Measurements from ENCODE around the gene ITGB1BP1. TPM values are rescaled to one million over a fixed set of nuclear protein-coding genes. Genes with fewer than 3 reads are reported as not detected.

ITGB1BP1 gene
- total RNA-seq, 1 donor, result 30.8 TPM

DNA sequence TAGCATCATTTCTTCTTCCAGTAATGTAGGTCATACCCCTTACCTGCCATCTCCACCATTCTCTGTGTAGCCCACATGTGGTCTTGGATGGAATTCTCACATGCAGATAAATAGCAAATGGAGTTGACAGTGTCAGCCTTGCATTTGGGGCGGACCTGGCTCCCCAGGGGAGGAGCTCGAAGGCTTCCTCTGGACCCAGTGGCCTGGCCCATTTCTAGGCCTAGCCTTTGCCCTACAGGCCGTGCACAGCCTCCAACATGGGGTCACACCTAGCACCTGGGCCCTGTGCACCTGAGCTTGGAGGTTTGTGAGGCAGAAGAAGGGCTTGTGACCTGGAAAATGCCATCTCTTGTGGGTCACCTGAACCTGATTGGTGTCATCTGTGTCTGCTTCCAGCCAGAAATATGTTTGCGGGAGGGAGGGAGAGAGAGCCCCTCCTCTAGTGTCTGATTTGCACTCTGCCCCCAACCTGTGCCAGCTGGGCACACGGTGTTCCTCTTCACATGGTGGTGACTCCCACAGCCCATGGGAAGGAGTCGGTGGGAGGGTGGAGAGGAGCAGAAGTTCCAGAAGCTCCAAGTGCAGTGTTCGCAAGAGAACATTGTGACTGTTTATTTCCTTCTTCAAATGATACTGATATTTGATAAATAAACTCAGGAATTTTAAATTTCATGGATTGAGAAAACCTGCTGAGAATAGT is 33.0 kb downstream of the ITGB1BP1 start:
- TF ChIP-seq, protein P1, sequence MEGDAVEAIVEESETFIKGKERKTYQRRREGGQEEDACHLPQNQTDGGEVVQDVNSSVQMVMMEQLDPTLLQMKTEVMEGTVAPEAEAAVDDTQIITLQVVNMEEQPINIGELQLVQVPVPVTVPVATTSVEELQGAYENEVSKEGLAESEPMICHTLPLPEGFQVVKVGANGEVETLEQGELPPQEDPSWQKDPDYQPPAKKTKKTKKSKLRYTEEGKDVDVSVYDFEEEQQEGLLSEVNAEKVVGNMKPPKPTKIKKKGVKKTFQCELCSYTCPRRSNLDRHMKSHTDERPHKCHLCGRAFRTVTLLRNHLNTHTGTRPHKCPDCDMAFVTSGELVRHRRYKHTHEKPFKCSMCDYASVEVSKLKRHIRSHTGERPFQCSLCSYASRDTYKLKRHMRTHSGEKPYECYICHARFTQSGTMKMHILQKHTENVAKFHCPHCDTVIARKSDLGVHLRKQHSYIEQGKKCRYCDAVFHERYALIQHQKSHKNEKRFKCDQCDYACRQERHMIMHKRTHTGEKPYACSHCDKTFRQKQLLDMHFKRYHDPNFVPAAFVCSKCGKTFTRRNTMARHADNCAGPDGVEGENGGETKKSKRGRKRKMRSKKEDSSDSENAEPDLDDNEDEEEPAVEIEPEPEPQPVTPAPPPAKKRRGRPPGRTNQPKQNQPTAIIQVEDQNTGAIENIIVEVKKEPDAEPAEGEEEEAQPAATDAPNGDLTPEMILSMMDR (IDR thresholded peaks at IDR 0.05; ENCODE audit: extremely low read depth, low read depth, low read length), result no peak
- Histone ChIP-seq H3K4me3 (ENCODE audit: insufficient read depth, low read length) (no peak overlapping the region), H4K20me1 (ENCODE audit: insufficient read depth, low read length) (no peaks in the 10 kb centered on the region), H3K4me2 (ENCODE audit: insufficient read depth, low read length) (no peak overlapping the region), H3K36me3 (ENCODE audit: insufficient read depth, low read length) (peaks cover 75% of the 10 kb centered on the region), H3K27ac (ENCODE audit: low read depth, low read length) (no peak overlapping the region), H3K27me3 (ENCODE audit: insufficient read depth, low read length) (no peaks in the 10 kb centered on the region), H3K4me1 (ENCODE audit: insufficient read depth, low read length) (no peaks in the 10 kb centered on the region), H3K9me3 (ENCODE audit: low read depth, low read length) (no peaks in the 10 kb centered on the region), H2AFZ (ENCODE audit: low read length) (no peak overlapping the region), H3K79me2 (ENCODE audit: insufficient read depth, low read length) (no peaks in the 10 kb centered on the region)
- DNase-seq (ENCODE audit: insufficient read length, low spot score, missing footprints), result peak; percentile 22

DNA sequence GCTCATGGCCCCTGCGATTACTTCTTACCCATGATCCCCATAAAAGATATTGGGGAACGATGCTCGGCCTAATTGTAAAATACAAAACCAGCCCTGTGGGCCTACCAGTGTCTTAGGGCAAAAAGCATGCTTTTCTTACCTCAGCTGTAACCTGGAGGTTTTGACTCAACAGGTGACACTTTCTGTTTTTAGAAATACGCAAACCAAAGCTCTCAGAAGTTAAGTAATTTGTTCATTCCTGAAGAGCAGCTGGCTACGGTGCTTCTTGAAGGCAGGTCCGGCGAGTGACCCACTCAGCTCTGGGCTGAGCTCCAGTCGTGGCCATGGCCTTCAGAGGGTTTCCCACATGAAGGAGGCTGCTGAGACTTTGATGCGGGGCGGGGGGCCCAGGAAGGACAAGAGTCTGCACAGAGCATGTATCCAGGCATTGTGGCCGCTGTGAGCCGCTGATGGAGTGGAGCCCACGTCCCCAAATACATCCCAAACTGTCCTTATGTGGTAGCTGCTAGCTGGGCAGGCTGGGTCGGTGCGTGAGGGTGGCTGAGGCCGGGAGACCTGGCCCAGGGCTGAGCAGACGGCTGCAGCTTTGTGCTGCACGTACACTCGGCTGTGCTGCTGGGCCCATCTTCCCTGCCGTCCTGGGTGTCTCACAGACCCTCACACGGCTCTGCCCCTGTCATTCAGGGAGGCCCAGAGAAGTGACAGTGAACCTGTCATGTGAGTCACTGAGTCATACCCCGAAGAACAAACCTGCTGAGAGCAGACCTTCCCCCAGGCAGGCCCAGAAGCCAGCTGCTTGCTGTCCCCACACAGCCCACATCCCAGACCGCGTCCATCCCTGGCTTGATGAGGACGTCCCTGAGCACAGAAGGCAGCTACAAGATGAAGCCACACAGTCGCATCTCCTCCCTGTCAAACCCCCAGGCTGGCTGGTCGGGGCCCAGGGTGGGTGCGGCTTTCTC is 34.1 kb downstream of the ITGB1BP1 start:
- Histone ChIP-seq H3K36me3 (ENCODE audit: insufficient read depth, low read length) (peaks cover 77% of the 10 kb centered on the region), H4K20me1 (ENCODE audit: insufficient read depth, low read length) (no peaks in the 10 kb centered on the region), H3K9me3 (ENCODE audit: low read depth, low read length) (no peaks in the 10 kb centered on the region), H3K27me3 (ENCODE audit: insufficient read depth, low read length) (no peaks in the 10 kb centered on the region), H3K4me2 (ENCODE audit: insufficient read depth, low read length) (no peak overlapping the region), H3K4me1 (ENCODE audit: insufficient read depth, low read length) (no peaks in the 10 kb centered on the region), H2AFZ (ENCODE audit: low read length) (no peak overlapping the region), H3K79me2 (ENCODE audit: insufficient read depth, low read length) (no peaks in the 10 kb centered on the region), H3K27ac (ENCODE audit: low read depth, low read length) (no peak overlapping the region), H3K4me3 (ENCODE audit: insufficient read depth, low read length) (no peak overlapping the region)
- TF ChIP-seq, protein P1 (IDR thresholded peaks at IDR 0.05; ENCODE audit: extremely low read depth, low read depth, low read length), result no peak
- DNase-seq (ENCODE audit: insufficient read length, low spot score, missing footprints), result peak; percentile 74

DNA sequence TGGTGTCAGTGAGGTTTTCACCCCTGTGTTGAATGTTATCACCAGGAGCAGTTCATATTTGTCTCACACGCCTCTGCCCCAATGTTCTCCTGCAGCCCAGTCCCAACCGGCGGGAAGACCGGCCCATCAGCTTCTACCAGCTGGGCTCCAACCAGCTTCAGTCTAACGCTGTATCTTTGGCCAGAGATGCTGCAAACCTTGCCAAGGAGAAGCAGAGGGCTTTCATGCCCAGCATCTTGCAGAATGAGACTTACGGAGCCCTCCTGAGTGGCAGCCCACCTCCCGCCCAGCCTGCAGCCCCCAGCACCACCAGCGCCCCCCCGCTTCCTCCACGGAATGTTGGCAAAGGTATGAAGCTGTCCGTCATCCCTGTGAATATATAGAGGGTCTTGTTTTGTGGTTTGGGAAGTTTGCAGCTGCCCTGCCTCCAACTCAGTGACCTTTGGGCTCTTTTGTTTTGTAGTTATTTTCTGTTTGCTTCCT is 35.1 kb downstream of the ITGB1BP1 start:
- peak; percentile 22 for DNase-seq (ENCODE audit: insufficient read length, low spot score, missing footprints)
- no peaks in the 10 kb centered on the region for H3K79me2 ChIP-seq (ENCODE audit: insufficient read depth, low read length)
- TF ChIP-seq, protein P1 (IDR thresholded peaks at IDR 0.05; ENCODE audit: extremely low read depth, low read depth, low read length), result no peak

GRCh38 chr2:9385841-9386240 is 37.5 kb downstream of the ITGB1BP1 start:
- no peak for DNase-seq (ENCODE audit: insufficient read length, low spot score, missing footprints)
- Histone ChIP-seq H3K9me3 (ENCODE audit: low read depth, low read length) (no peaks in the 10 kb centered on the region), H3K4me3 (ENCODE audit: insufficient read depth, low read length) (no peak overlapping the region), H2AFZ (ENCODE audit: low read length) (no peak overlapping the region), H3K4me2 (ENCODE audit: insufficient read depth, low read length) (no peak overlapping the region), H3K27me3 (ENCODE audit: insufficient read depth, low read length) (no peaks in the 10 kb centered on the region), H3K4me1 (ENCODE audit: insufficient read depth, low read length) (peaks cover 14% of the 10 kb centered on the region), H3K79me2 (ENCODE audit: insufficient read depth, low read length) (no peaks in the 10 kb centered on the region), H3K27ac (ENCODE audit: low read depth, low read length) (no peak overlapping the region), H3K36me3 (ENCODE audit: insufficient read depth, low read length) (peaks cover 74% of the 10 kb centered on the region), H4K20me1 (ENCODE audit: insufficient read depth, low read length) (no peaks in the 10 kb centered on the region)
- TF ChIP-seq, protein P1 (IDR thresholded peaks at IDR 0.05; ENCODE audit: extremely low read depth, low read depth, low read length), result no peak

More for the DNA sequence above, 35.1 kb downstream of the ITGB1BP1 start:
- Histone ChIP-seq H3K36me3 (ENCODE audit: insufficient read depth, low read length) (peaks cover 75% of the 10 kb centered on the region), H3K4me1 (ENCODE audit: insufficient read depth, low read length) (no peaks in the 10 kb centered on the region), H4K20me1 (ENCODE audit: insufficient read depth, low read length) (no peaks in the 10 kb centered on the region), H3K27ac (ENCODE audit: low read depth, low read length) (no peak overlapping the region), H3K4me3 (ENCODE audit: insufficient read depth, low read length) (no peak overlapping the region), H3K9me3 (ENCODE audit: low read depth, low read length) (no peaks in the 10 kb centered on the region), H3K4me2 (ENCODE audit: insufficient read depth, low read length) (no peak overlapping the region), H2AFZ (ENCODE audit: low read length) (no peak overlapping the region), H3K27me3 (ENCODE audit: insufficient read depth, low read length) (no peaks in the 10 kb centered on the region)

Data from osteoblast (primary cell).